HCT116 (cell line): ENCODE measurements around the gene EGFL6. TPM values are rescaled to one million over a fixed set of nuclear protein-coding genes. Genes with fewer than 3 reads are reported as not detected.
A peak's percentile ranks its signal among the peaks of the same experiment; 100 is the strongest.

Source experiments
- ATAC-seq: fragments of 200-7000 bp; cut with Tn5 transposase; 2 replicates; pipeline ENCODE4 v1.9.1; 2020; ENCODE audit warnings: mild to moderate bottlenecking, moderate library complexity
- BruUV-seq: library from RNA; stranded (reverse); fragments of 400-500 nt; replicated peaks from 2 replicates; lab custom pipeline; 2021; lab: Mats Ljungman, UMichigan
- CTCF ChIA-PET: fragments of 300-600 bp; sonication (Branson Sonifier 250); formaldehyde crosslinking; loops from one replicate; lab custom pipeline; 2021; ENCODE audit warnings: antibody characterized with exemption; lab: Charles Lee
- POLR2A ChIA-PET: fragments of 300-600, 350-600 bp; sonication (Branson Sonifier 250); formaldehyde crosslinking; loops from one replicate; lab custom pipeline; 2021; ENCODE audit warnings: antibody characterized with exemption; lab: Charles Lee
- RAD21 ChIA-PET, 2 experiments: fragments of 300-600 bp; sonication (Branson Sonifier 250); formaldehyde crosslinking; loops; one replicate each; lab custom pipeline; 2023; ENCODE audit warnings: low total read pairs in 2 of 2; ENCODE audit not compliant: uncharacterized antibody in 2 of 2, unreplicated experiment in 2 of 2, low non-redundant PET in 1 of 2; lab: Charles Lee
- DNase-seq: peaks from one replicate; pipeline ENCODE4 v3.0.0-alpha.2; 2010; ENCODE audit warnings: low read depth, low spot score
- H2AFZ ChIP-seq: fragments of 200-600 bp; shearing (Covaris generic), sonication (generic); 2 replicates; pipeline ENCODE4 v1.6.1; 2017; ENCODE audit warnings: low read depth, mixed run types, mixed read lengths, antibody characterized with exemption, low read length; ENCODE audit not compliant: poor library complexity, severe bottlenecking
- H3K27ac ChIP-seq: 2 replicates; pipeline ENCODE4 v1.5.1; 2012; ENCODE audit warnings: low read depth, low read length
- H3K27me3 ChIP-seq: fragments of 200-600 bp; sonication (generic); 2 replicates; pipeline ENCODE4 v1.6.1; 2016; ENCODE audit warnings: mixed run types, low read length, mixed read lengths; ENCODE audit not compliant: insufficient read depth
- H3K36me3 ChIP-seq, 2 experiments: fragments of 200-500 bp in 1 of 2; fragments of 200-600 bp in 1 of 2; sonication (Bioruptor generic) in 1 of 2; sonication (generic) in 1 of 2; 2 replicates each; pipeline versions ENCODE4 v1.5.1 to v1.6.1; 2014 to 2016; ENCODE audit warnings: low read length in 2 of 2, inconsistent platforms in 1 of 2, mixed read lengths in 1 of 2, mixed run types in 1 of 2; ENCODE audit not compliant: insufficient read depth in 2 of 2, control insufficient read depth in 1 of 2
- H3K4me1 ChIP-seq, 2 experiments: fragments of 200-600 bp in 1 of 2; sonication (generic) in 1 of 2; 2 replicates each; pipeline versions ENCODE4 v1.5.1 to v1.6.1; 2012 to 2017; ENCODE audit warnings: low read length in 2 of 2, inconsistent platforms in 1 of 2, mild to moderate bottlenecking in 1 of 2, mixed read lengths in 1 of 2, mixed run types in 1 of 2, moderate library complexity in 1 of 2; ENCODE audit not compliant: insufficient read depth in 2 of 2, control insufficient read depth in 1 of 2
- H3K4me2 ChIP-seq: fragments of 200-600 bp; sonication (generic); 2 replicates; pipeline ENCODE4 v1.6.1; 2017; ENCODE audit warnings: mixed run types, low read length, mixed read lengths
- H3K4me3 ChIP-seq, 2 experiments: fragments of 200-600 bp in 1 of 2; sonication (generic) in 1 of 2; replicated peaks in 1 of 2; 2 replicates each; pipeline ENCODE4 v1.5.1; 2011 to 2016; ENCODE audit warnings: low read length in 2 of 2, control low read depth in 1 of 2, low read depth in 1 of 2, mild to moderate bottlenecking in 1 of 2, mixed read lengths in 1 of 2, mixed run types in 1 of 2
- H3K79me2 ChIP-seq: fragments of 200-600 bp; sonication (generic); 2 replicates; pipeline ENCODE4 v1.6.1; 2017; ENCODE audit warnings: mild to moderate bottlenecking, mixed run types, low read length, moderate library complexity, mixed read lengths; ENCODE audit not compliant: insufficient read depth
- H3K9ac ChIP-seq: fragments of 200-600 bp; sonication (generic); 2 replicates; pipeline ENCODE4 v1.6.1; 2016; ENCODE audit warnings: low read length, mixed read lengths
- H3K9me2 ChIP-seq: fragments of 200-600 bp; sonication (generic), shearing (Covaris generic); 2 replicates; pipeline ENCODE4 v1.6.1; 2017; ENCODE audit warnings: mixed run types, mild to moderate bottlenecking, moderate library complexity; ENCODE audit not compliant: insufficient read depth
- H3K9me3 ChIP-seq, 2 experiments: fragments of 200-500 bp in 1 of 2; fragments of 200-600 bp in 1 of 2; sonication (Bioruptor generic) in 1 of 2; sonication (generic) in 1 of 2; 2 replicates each; pipeline ENCODE4 v1.6.1; 2014 to 2017; ENCODE audit warnings: low read length in 2 of 2, mixed read lengths in 2 of 2, inconsistent platforms in 1 of 2, low read depth in 1 of 2, mild to moderate bottlenecking in 1 of 2, mixed run types in 1 of 2, moderate library complexity in 1 of 2; ENCODE audit not compliant: control insufficient read depth in 1 of 2, insufficient read depth in 1 of 2
- H4K20me1 ChIP-seq: fragments of 200-600 bp; sonication (generic), shearing (Covaris generic); 2 replicates; pipeline ENCODE4 v1.6.1; 2017; ENCODE audit warnings: mixed run types, mild to moderate bottlenecking, moderate library complexity; ENCODE audit not compliant: insufficient read depth
- RAD21 ChIP-seq: IDR thresholded peaks from 2 replicates; pipeline ENCODE4 v1.6.1; 2012; ENCODE audit warnings: low read depth, mild to moderate bottlenecking
- SRF ChIP-seq: IDR thresholded peaks from 2 replicates; pipeline ENCODE4 v1.6.1; 2012; ENCODE audit warnings: low read depth
- ZNF274 ChIP-seq: fragments of 200-500 bp; sonication (Bioruptor generic); IDR thresholded peaks from 2 replicates; pipeline ENCODE4 v1.6.1; 2014; ENCODE audit warnings: mild to moderate bottlenecking, low read depth, low read length, inconsistent platforms
- intact Hi-C: fragments of 100-400 bp; cut with micrococcal nuclease; formaldehyde crosslinking; loops from 2 replicates; pipeline ENCODE4 v1.10.0; 2022
- total RNA-seq: library from RNA; stranded (reverse); gene quantifications from one replicate; pipeline ENCODE4 v1.2.1, GENCODE V29; 2021; ENCODE audit not compliant: unreplicated experiment
- TF ChIP-seq, protein P1 (sequence below), 3 experiments: fragments of 200-600 bp in 1 of 3; sonication (generic) in 1 of 3; IDR thresholded peaks in 2 of 3; conservative IDR thresholded peaks in 1 of 3; 2 replicates each; pipeline ENCODE4 v1.5.1; 2012 to 2017; ENCODE audit warnings: low read depth in 2 of 3, low read length in 2 of 3, antibody characterized with exemption in 1 of 3, borderline replicate concordance in 1 of 3, control low read depth in 1 of 3, mild to moderate bottlenecking in 1 of 3, mixed read lengths in 1 of 3, mixed run types in 1 of 3, moderate library complexity in 1 of 3; ENCODE audit not compliant: insufficient read depth in 1 of 3
- TF ChIP-seq, protein P2 (sequence below): IDR thresholded peaks from 2 replicates; pipeline ENCODE4 v1.6.1; 2012; ENCODE audit warnings: low read depth

The EGFL6 gene
- total RNA-seq, 1 experiment from 2014 or later: not detected

DNA sequence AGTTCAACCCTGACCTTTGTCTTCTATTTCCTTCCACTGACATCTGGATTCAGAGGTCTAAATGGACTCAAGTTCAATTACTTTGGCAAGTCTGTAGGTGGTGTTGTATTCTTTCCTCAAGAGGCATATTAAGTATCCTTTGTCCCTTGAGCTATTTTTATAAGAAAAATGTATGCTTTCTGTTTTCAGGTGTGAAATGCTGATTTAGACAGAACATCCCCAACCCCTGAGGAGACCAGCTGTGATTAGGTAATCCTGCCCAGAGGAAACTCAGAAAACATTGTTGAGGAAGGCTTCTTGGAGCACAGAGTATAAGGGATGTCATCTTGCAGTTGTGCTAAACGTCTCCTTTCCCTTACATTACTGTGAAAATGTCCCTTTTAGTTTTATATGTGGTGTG, 46.6 kb upstream of the EGFL6 start:
- Histone ChIP-seq H2AFZ (no peak overlapping the region), H3K36me3 (no peaks in the 10 kb centered on the region), H3K9ac (no peak overlapping the region), H3K9me2 (no peaks in the 10 kb centered on the region), H4K20me1 (no peaks in the 10 kb centered on the region), H3K9me3 (no peaks in the 10 kb centered on the region), H3K4me3 (no peak overlapping the region), H3K27ac (no peak overlapping the region), H3K79me2 (no peaks in the 10 kb centered on the region), H3K27me3 (no peaks in the 10 kb centered on the region), H3K4me2 (no peak overlapping the region), H3K4me1 (no peaks in the 10 kb centered on the region)
- RAD21 ChIA-PET: no interaction called here
- intact Hi-C loops: no loop called here
- POLR2A ChIA-PET: no interaction called here
- TF ChIP-seq RAD21: peak; percentile 21; the same call in 1 of the 2 replicates
- TF ChIP-seq ZNF274: no peak
- no peak for TF ChIP-seq SRF
- TF ChIP-seq, protein P1, sequence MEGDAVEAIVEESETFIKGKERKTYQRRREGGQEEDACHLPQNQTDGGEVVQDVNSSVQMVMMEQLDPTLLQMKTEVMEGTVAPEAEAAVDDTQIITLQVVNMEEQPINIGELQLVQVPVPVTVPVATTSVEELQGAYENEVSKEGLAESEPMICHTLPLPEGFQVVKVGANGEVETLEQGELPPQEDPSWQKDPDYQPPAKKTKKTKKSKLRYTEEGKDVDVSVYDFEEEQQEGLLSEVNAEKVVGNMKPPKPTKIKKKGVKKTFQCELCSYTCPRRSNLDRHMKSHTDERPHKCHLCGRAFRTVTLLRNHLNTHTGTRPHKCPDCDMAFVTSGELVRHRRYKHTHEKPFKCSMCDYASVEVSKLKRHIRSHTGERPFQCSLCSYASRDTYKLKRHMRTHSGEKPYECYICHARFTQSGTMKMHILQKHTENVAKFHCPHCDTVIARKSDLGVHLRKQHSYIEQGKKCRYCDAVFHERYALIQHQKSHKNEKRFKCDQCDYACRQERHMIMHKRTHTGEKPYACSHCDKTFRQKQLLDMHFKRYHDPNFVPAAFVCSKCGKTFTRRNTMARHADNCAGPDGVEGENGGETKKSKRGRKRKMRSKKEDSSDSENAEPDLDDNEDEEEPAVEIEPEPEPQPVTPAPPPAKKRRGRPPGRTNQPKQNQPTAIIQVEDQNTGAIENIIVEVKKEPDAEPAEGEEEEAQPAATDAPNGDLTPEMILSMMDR (IDR thresholded peaks at IDR 0.05 in 2 of 3, conservative IDR thresholded peaks at IDR 0.05 in 1 of 3; ENCODE audit: borderline replicate concordance in 1 of 3, insufficient read depth in 1 of 3, low read depth in 2 of 3, low read length in 2 of 3): 0 out of 6 replicates have a peak, but pooled peaks of 1 of the 3 experiments have one; percentile 6
- TF ChIP-seq, protein P2, sequence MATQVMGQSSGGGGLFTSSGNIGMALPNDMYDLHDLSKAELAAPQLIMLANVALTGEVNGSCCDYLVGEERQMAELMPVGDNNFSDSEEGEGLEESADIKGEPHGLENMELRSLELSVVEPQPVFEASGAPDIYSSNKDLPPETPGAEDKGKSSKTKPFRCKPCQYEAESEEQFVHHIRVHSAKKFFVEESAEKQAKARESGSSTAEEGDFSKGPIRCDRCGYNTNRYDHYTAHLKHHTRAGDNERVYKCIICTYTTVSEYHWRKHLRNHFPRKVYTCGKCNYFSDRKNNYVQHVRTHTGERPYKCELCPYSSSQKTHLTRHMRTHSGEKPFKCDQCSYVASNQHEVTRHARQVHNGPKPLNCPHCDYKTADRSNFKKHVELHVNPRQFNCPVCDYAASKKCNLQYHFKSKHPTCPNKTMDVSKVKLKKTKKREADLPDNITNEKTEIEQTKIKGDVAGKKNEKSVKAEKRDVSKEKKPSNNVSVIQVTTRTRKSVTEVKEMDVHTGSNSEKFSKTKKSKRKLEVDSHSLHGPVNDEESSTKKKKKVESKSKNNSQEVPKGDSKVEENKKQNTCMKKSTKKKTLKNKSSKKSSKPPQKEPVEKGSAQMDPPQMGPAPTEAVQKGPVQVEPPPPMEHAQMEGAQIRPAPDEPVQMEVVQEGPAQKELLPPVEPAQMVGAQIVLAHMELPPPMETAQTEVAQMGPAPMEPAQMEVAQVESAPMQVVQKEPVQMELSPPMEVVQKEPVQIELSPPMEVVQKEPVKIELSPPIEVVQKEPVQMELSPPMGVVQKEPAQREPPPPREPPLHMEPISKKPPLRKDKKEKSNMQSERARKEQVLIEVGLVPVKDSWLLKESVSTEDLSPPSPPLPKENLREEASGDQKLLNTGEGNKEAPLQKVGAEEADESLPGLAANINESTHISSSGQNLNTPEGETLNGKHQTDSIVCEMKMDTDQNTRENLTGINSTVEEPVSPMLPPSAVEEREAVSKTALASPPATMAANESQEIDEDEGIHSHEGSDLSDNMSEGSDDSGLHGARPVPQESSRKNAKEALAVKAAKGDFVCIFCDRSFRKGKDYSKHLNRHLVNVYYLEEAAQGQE: no peak
- DNase-seq (no peak), ATAC-seq (no peak)
- CTCF ChIA-PET: interaction anchor here (0.6 to 1.0 kb wide), 2 partner anchors 15 to 123 kb away, joined by 3 read pairs; no protein-coding TSS in a partner anchor
- BruUV-seq: no TSS peak
